HG03039 (cell line): Measurements from ENCODE around the gene NSMCE1.
"Not testable (repeated sequence)": the region's sequence is repeated elsewhere in the genome, so short reads cannot be mapped to it uniquely, and the experiment has no call there.

Experiments used
- ATAC-seq: cut with Tn5 transposase; IDR thresholded peaks from one replicate; pipeline ENCODE4 v1.9.1; 2021; ENCODE audit warnings: mild to moderate bottlenecking, moderate library complexity; ENCODE audit not compliant: unreplicated experiment

The NSMCE1 gene

GRCh38 chr16:27272697-27273096, 4.1 kb upstream of the NSMCE1 start:
- ATAC-seq = not testable (repeated sequence)

GRCh38 chr16:27272076-27272475, 3.5 kb upstream of the NSMCE1 start:
- no peak for ATAC-seq

GRCh38 chr16:27270349-27270748, 1.8 kb upstream of the NSMCE1 start:
- no peak for ATAC-seq

GRCh38 chr16:27269300-27270150, 953 bp upstream of the NSMCE1 start:
- no peak for ATAC-seq

- ATAC-seq = no peak
Observed at GRCh38 chr16:27267037-27267677, 1.4 kb downstream of the NSMCE1 start.

GRCh38 chr16:27265982-27266381, 2.6 kb downstream of the NSMCE1 start:
- no peak for ATAC-seq

- no peak for ATAC-seq
Observed at GRCh38 chr16:27264151-27264550, 4.4 kb downstream of the NSMCE1 start.

- not testable (repeated sequence) for ATAC-seq
Observed at GRCh38 chr16:27262904-27263423, 5.6 kb downstream of the NSMCE1 start.

- no peak for ATAC-seq
Observed at GRCh38 chr16:27259710-27260109, 8.9 kb downstream of the NSMCE1 start.

- no peak for ATAC-seq
Observed at GRCh38 chr16:27258241-27258734, 10.3 kb downstream of the NSMCE1 start.

GRCh38 chr16:27257271-27257670, 11.3 kb downstream of the NSMCE1 start:
- no peak for ATAC-seq

GRCh38 chr16:27256861-27257260, 11.7 kb downstream of the NSMCE1 start:
- no peak for ATAC-seq

- ATAC-seq = no peak
Observed at GRCh38 chr16:27254262-27254811, 14.2 kb downstream of the NSMCE1 start.

- ATAC-seq = no peak
Observed at GRCh38 chr16:27253526-27253930, 15.0 kb downstream of the NSMCE1 start.

GRCh38 chr16:27252206-27252585, 16.4 kb downstream of the NSMCE1 start:
- no peak for ATAC-seq

GRCh38 chr16:27251541-27252205, 16.9 kb downstream of the NSMCE1 start:
- ATAC-seq = no peak

GRCh38 chr16:27248886-27249285, 19.7 kb downstream of the NSMCE1 start:
- not testable (repeated sequence) for ATAC-seq

- no peak for ATAC-seq
Observed at GRCh38 chr16:27248036-27248435, 20.5 kb downstream of the NSMCE1 start.

- not testable (repeated sequence) for ATAC-seq
Observed at GRCh38 chr16:27247076-27247475, 21.5 kb downstream of the NSMCE1 start.

- no peak for ATAC-seq
Observed at GRCh38 chr16:27246439-27246838, 22.1 kb downstream of the NSMCE1 start.
